GM12878 (cell line): Measurements from ENCODE around the gene EBI3. TPM values are rescaled to one million over a fixed set of nuclear protein-coding genes. Genes with fewer than 3 reads are reported as not detected.
"Not testable (repeated sequence)": the region's sequence is repeated elsewhere in the genome, so short reads cannot be mapped to it uniquely, and the experiment has no call there.

Experiments
- ATAC-seq: fragments of 200-7000 bp; cut with Tn5 transposase; 3 replicates; pipeline ENCODE4 v1.9.1; 2020; ENCODE audit warnings: mild to moderate bottlenecking, moderate library complexity
- BruUV-seq: library from RNA; stranded (reverse); fragments of 400-500 nt; replicated peaks from 2 replicates; lab custom pipeline; 2021; lab: Mats Ljungman, UMichigan
- CTCF ChIA-PET: fragments of 300-600 bp; sonication (Branson Sonifier 250); formaldehyde crosslinking; extraction: SDS; loops from one replicate; lab custom pipeline; 2021; ENCODE audit warnings: inconsistent platforms; lab: Yijun Ruan, JAX
- POLR2A ChIA-PET: fragments of 350-600 bp; formaldehyde crosslinking; extraction: SDS; loops from one replicate; lab custom pipeline; 2021; ENCODE audit warnings: inconsistent platforms; lab: Charles Lee
- RAD21 ChIA-PET: fragments of 300-600 bp; sonication (Branson Sonifier 250); formaldehyde crosslinking; loops from one replicate; lab custom pipeline; 2023; ENCODE audit warnings: antibody characterized with exemption; ENCODE audit not compliant: unreplicated experiment; lab: Charles Lee
- SMC1A ChIA-PET: fragments of 300-600 bp; sonication (Branson Sonifier 250); formaldehyde crosslinking; loops from one replicate; lab custom pipeline; 2023; ENCODE audit not compliant: unreplicated experiment, uncharacterized antibody; lab: Charles Lee
- DNase-seq: peaks from one replicate; pipeline ENCODE4 v3.0.0-alpha.2; 2011; ENCODE audit warnings: low read depth, low spot score
- FAIRE-seq: peaks from 3 replicates; lab custom pipeline; 2011; peaks lifted over from hg19 to GRCh38; lab: Jason Lieb, UNC
- H2AFZ ChIP-seq: 2 replicates; pipeline ENCODE4 v1.6.0; 2011; ENCODE audit warnings: low read depth, low read length, control low read depth; ENCODE audit not compliant: control insufficient read depth
- H3K27ac ChIP-seq: 2 replicates; pipeline ENCODE4 v1.5.1; 2011; ENCODE audit warnings: control low read depth; ENCODE audit not compliant: control insufficient read depth, insufficient read depth
- H3K27me3 ChIP-seq, 2 experiments: replicated peaks in 1 of 2; 2 replicates each; pipeline versions ENCODE4 v1.6.0 to v1.6.1; 2011; ENCODE audit warnings: low read length in 1 of 2; ENCODE audit not compliant: control insufficient read depth in 2 of 2, insufficient read depth in 2 of 2
- H3K36me3 ChIP-seq, 2 experiments: 2 replicates each; pipeline ENCODE4 v1.5.1; 2011; ENCODE audit warnings: low read length in 1 of 2; ENCODE audit not compliant: control insufficient read depth in 2 of 2, insufficient read depth in 2 of 2
- H3K4me1 ChIP-seq: 2 replicates; pipeline ENCODE4 v1.6.1; 2011; ENCODE audit warnings: mild to moderate bottlenecking, low read length, moderate library complexity, mixed read lengths; ENCODE audit not compliant: control insufficient read depth, insufficient read depth
- H3K4me2 ChIP-seq: 2 replicates; pipeline ENCODE4 v1.6.0; 2011; ENCODE audit warnings: control low read depth; ENCODE audit not compliant: control insufficient read depth, insufficient read depth
- H3K4me3 ChIP-seq: fragments of 200-600 bp; sonication (generic); 2 replicates; pipeline ENCODE4 v1.5.1; 2016
- H3K79me2 ChIP-seq: 2 replicates; pipeline ENCODE4 v1.6.0; 2011; ENCODE audit warnings: low read length; ENCODE audit not compliant: control insufficient read depth, insufficient read depth
- H3K9ac ChIP-seq: 2 replicates; pipeline ENCODE4 v1.8.0; 2011; ENCODE audit warnings: low read length, control low read depth, mixed read lengths; ENCODE audit not compliant: control insufficient read depth, insufficient read depth
- H3K9me3 ChIP-seq: replicated peaks from 3 replicates; pipeline ENCODE4 v1.5.1; 2011; ENCODE audit warnings: mild to moderate bottlenecking, low read length; ENCODE audit not compliant: control insufficient read depth, insufficient read depth
- H4K20me1 ChIP-seq: 2 replicates; pipeline ENCODE4 v1.6.0; 2011; ENCODE audit not compliant: control insufficient read depth, insufficient read depth
- BHLHE40 ChIP-seq, 2 experiments: fragments of 450-650 bp in 1 of 2; IDR thresholded peaks; 2 replicates each; pipeline ENCODE4 v1.6.1; 2011 to 2017; ENCODE audit warnings: low read depth in 2 of 2, borderline replicate concordance in 1 of 2, improper control_type of control experiment in 1 of 2, low read length in 1 of 2, mild to moderate bottlenecking in 1 of 2
- SMARCA5 ChIP-seq: fragments of 450-650 bp; IDR thresholded peaks from 2 replicates; pipeline ENCODE4 v1.6.1; 2017; ENCODE audit warnings: mild to moderate bottlenecking
- YY1 ChIP-seq: IDR thresholded peaks from 2 replicates; pipeline ENCODE4 v1.6.1; 2011; ENCODE audit warnings: low read depth, mild to moderate bottlenecking, low read length
- ZBED1 ChIP-seq: IDR thresholded peaks from 2 replicates; pipeline ENCODE4 v1.6.1; 2016; ENCODE audit warnings: borderline replicate concordance
- WGBS: methylation state at CpG from one replicate; pipeline ENCODE4 v1.1.6; 2016; ENCODE audit warnings: low lambda C conversion rate; ENCODE audit not compliant: insufficient replicate concordance, insufficient coverage; ENCODE audit errors: missing lambda C conversion rate; 5-methylcytosine and 5-hydroxymethylcytosine counted together
- in situ Hi-C: fragments of 300-500 bp; cut with MboI; formaldehyde crosslinking; loops from 9 replicates; pipeline ENCODE4 v1.14.3; 2018; ENCODE audit warnings: mixed read lengths
- intact Hi-C: fragments of 100-400 bp; cut with micrococcal nuclease; formaldehyde crosslinking; loops from one replicate; pipeline ENCODE4 v1.14.2; 2022; ENCODE audit not compliant: unreplicated experiment
- polyA plus RNA-seq, 11 experiments: library from polyadenylated mRNA; depleted of rRNA in 4 of 11; unstranded in 6 of 11; stranded (reverse) in 5 of 11; fragments of >200 nt; fragmentation: Nextera tagmentation in 4 of 11; fragmentation: Illumina TruSeq in 1 of 11; extraction: Ambion mirVana in 4 of 11; extraction: Trizol in 1 of 11; gene quantifications; 1 replicate in 1 of 11; 2 replicates in 10 of 11; pipeline versions ENCODE4 v1.2.1 to v1.2.3, GENCODE V29; 2011 to 2016; ENCODE audit warnings: inconsistent platforms in 2 of 11, missing spikeins in 2 of 11, low read depth in 1 of 11
- total RNA-seq, 4 experiments: library from RNA; depleted of rRNA in 3 of 4; stranded (reverse); fragments of >200 nt in 3 of 4; fragmentation: Illumina TruSeq in 1 of 4; extraction: Trizol in 1 of 4; gene quantifications; 2 replicates each; pipeline versions ENCODE4 v1.2.1 to v1.2.3, GENCODE V29; 2013 to 2021

EBI3 gene
- total and polyA plus RNA-seq, 10 of the 15 experiments (the other 5 are each of a cell fraction or from before 2014, with no cell fraction given): 22.0 to 288 (median 186) TPM

- ATAC-seq, BruUV-seq, DNase-seq: not testable (repeated sequence)
- H3K4me1 ChIP-seq: peaks cover 24% of the 10 kb centered on the region
- POLR2A ChIA-PET: interaction anchor here (0.5 to 6.0 kb wide), 11 partner anchors 12 to 776 kb away, joined by 3 to 45 read pairs (median 6); partner anchors contain the start of gene CHAF1A
- RAD21 ChIA-PET: interaction anchor here (0.7 to 2.3 kb wide), 10 partner anchors 11 to 467 kb away, joined by 3 to 10 read pairs (median 4); partner anchors contain the start of genes MPND and MRPL54
- 7% methylated on average over 6 of the region's 6 CpGs for WGBS
- peak overlapping the region; percentile 99 for H3K27ac ChIP-seq
- TF ChIP-seq SMARCA5: peak; percentile 10; the same call in 1 of the 2 replicates
- peak; percentile 16 to 82; a peak in 2 of 4 replicates for TF ChIP-seq BHLHE40 (IDR thresholded peaks at IDR 0.05; ENCODE audit: borderline replicate concordance in 1 of 2, low read depth in 2 of 2, low read length in 1 of 2)
- 0 out of 2 replicates have a peak, but pooled peaks have one; percentile 13 for TF ChIP-seq YY1
- TF ChIP-seq ZBED1: 0 out of 2 replicates have a peak, but pooled peaks have one; percentile 39
- TF ChIP-seq, all 136 proteins: peak for 4; not testable (repeated sequence) for 132
- H3K27me3 ChIP-seq, FAIRE-seq, H3K9me3 ChIP-seq, intact Hi-C loops, H4K20me1 ChIP-seq, H2AFZ ChIP-seq, H3K36me3 ChIP-seq, in situ Hi-C loops: not testable (repeated sequence)
- SMC1A ChIA-PET: interaction anchor here (1.4 to 2.3 kb wide), 5 partner anchors 11 to 243 kb away, joined by 4 to 10 read pairs (median 5); partner anchors contain the start of gene YJU2
- Histone ChIP-seq H3K79me2 (peaks cover 56% of the 10 kb centered on the region), H3K4me2 (peak overlapping the region; percentile 75), H3K9ac (peak overlapping the region; percentile 95), H3K4me3 (peak overlapping the region; percentile 93)
- CTCF ChIA-PET: interaction anchor here (0.6 to 2.6 kb wide), 7 partner anchors 12 to 145 kb away, joined by 3 to 19 read pairs (median 3); no protein-coding TSS in a partner anchor
Observed at GRCh38 chr19:4230237-4230636, 914 bp downstream of the EBI3 start.

GRCh38 chr19:4231521-4231920 lies 2.2 kb downstream of the EBI3 start:
- H3K4me1 ChIP-seq: peaks cover 16% of the 10 kb centered on the region
- DNase-seq, H3K36me3 ChIP-seq, H3K9me3 ChIP-seq, H2AFZ ChIP-seq, H4K20me1 ChIP-seq, H3K27me3 ChIP-seq, in situ Hi-C loops, FAIRE-seq, intact Hi-C loops, BruUV-seq, ATAC-seq: not testable (repeated sequence)
- H3K79me2 ChIP-seq: peaks cover 56% of the 10 kb centered on the region
- H3K4me3 ChIP-seq: peak overlapping the region; percentile 93
- peak overlapping the region; percentile 95; the same call in 1 of the 2 replicates for H3K9ac ChIP-seq
- RAD21 ChIA-PET: interaction anchor here (1.2 to 2.3 kb wide), 4 partner anchors 10 to 469 kb away, joined by 3 to 9 read pairs (median 4); partner anchors contain the start of genes MPND and MRPL54
- WGBS: 100% methylated on average over 6 of the region's 6 CpGs
- peak overlapping the region; percentile 75 for H3K4me2 ChIP-seq
- H3K27ac ChIP-seq: peak overlapping the region; percentile 99; the same call in 1 of the 2 replicates
- CTCF ChIA-PET: interaction anchor here (0.6 to 3.2 kb wide), 7 partner anchors 12 to 217 kb away, joined by 3 to 42 read pairs (median 6); no protein-coding TSS in a partner anchor
- POLR2A ChIA-PET: interaction anchor here (0.6 to 6.0 kb wide), 6 partner anchors 11 to 221 kb away, joined by 3 to 45 read pairs (median 4); partner anchors contain the start of genes CHAF1A and YJU2
- SMC1A ChIA-PET: interaction anchor here (1.1 to 2.3 kb wide), 9 partner anchors 10 to 246 kb away, joined by 3 to 10 read pairs (median 5); partner anchors contain the start of genes EEF2 and YJU2
